ENCODE results near the gene ASTN1.

GRCh38 chr1:176852124-176852523 is 312.4 kb downstream of the ASTN1 start:
- TF ChIP-seq POLR2A (IDR thresholded peaks at IDR 0.05; ENCODE audit: low read length) (no peak), GATA1 (IDR thresholded peaks at IDR 0.05; ENCODE audit: low read depth, low read length) (no peak)
